Stimulated activated CD4-positive, alpha-beta T cell treated with anti-CD3 and anti-CD28 coated beads, Interleukin-4, amount 100 ng/mL, for 1 hour (primary cell): ENCODE data around the gene AP3S1.
"Not testable (repeated sequence)": the region's sequence is repeated elsewhere in the genome, so short reads cannot be mapped to it uniquely, and the experiment has no call there.

Source experiments
- DNase-seq: peaks from one replicate; pipeline ENCODE4 v3.0.0-alpha.2; 2020

The AP3S1 gene

DNA sequence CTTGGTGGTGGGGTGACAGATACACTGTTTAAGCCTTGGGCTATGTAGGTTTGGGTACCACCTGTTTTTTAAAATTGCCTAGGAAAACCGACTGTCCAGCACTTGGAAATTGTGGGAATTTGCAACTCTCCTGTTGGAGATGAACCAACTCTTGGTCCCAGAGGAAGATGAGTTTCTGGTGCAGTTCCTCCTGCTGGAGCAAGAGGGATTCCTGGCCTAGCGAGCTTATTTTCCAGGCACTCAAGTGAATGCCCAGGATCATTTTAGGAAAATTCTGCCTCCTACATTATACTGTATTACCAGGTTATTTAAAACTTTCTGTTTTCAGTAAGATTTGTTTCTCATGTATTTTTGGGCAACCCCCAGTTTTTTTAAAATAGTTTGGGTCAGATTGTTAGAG is 33.7 kb downstream of the AP3S1 start:
- DNase-seq: no peak

DNA sequence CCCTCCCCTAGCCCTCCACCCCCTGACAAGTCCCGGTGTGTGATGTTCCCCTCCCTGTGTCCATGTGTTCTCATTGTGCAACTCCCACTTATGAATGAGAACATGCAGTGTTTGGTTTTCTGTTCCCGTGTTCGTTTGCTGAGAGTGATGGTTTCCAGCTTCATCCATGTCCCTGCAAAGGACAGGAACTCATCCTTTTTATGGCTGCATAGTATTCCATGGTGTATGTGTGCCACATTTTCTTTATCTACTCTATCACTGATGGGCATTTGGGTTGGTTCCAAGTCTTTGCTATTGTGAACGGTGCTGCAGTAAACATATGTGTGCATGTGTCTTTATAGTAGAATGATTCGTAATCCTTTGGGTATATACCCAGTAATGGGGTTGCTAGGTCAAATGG is 35.6 kb downstream of the AP3S1 start:
- DNase-seq: not testable (repeated sequence)

DNA sequence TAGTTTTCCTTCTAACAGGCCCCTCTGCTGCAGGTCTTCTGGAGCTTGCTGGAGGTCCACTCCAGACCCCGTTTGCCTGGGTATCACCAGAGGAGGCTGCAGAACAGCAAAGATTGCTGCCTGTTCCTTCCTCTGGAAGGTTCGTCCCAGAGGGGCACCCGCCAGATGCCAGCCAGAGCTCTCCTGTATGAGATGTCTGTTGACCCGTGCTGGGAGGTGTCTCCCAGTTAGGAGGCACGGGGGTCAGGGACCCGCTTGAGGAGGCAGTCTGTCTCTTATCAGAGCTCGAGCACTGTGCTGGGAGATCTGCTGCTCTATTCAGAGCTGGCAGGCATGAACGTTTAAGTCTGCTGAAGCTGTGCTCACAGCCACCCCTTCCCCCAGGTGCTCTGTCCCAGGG is 40.7 kb downstream of the AP3S1 start:
- DNase-seq: not testable (repeated sequence)

DNA sequence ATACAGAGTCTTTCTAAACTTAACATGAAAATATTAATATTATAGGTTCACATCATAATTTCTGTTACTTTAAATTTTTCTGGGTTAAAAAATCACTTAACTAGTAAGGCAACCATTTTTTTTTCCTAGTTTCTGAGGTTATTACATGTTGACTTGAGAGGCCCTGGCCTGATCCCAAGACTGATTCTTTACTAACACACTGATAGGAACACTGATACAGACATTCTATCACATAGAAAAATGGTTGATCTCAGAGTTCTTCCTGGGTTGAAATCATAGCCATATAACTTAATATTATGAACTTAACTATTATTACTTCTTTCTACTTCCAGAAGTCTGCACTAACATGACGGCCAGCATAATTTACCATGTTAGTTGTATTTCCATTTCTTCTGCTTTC is 43.0 kb downstream of the AP3S1 start:
- no peak for DNase-seq

DNA sequence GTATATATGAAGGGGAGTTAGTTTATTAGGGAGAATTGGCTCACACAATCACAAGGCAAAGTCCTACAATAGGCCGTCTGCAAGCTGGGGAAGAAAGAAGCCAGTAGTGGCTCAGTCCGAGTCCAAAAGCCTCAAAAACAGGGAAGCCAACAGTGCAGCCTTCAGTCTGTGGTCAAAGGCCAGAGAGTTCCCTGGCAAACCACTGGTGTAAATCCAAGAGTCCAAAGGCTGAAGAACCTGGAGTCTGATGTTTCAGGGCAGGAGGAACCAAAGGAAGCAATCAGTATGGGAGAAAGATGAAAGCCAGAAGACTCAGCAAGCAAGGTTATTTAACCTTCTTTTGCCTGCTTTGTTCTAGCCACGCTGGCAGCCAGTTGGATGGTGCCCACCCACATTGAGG is 43.5 kb downstream of the AP3S1 start:
- not testable (repeated sequence) for DNase-seq

DNA sequence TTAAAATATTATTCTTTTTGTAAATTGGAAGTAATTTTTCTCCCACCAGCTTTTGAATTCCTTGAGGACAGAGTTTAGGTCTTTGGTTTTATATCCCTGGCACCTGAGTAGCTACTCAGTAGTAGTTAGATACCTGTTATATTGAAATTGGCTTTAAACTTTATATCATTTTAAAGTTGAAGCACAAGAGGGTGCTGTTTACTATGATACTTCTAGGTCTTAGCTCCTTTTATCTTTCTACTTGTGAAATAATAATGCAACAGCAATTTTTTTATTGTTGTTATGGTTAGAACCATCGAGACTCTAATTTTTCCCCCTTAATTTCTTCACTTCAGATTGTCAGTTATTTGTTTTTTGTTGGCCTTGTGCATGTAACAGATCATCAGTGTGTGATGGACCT is 46.3 kb downstream of the AP3S1 start:
- no peak for DNase-seq

DNA sequence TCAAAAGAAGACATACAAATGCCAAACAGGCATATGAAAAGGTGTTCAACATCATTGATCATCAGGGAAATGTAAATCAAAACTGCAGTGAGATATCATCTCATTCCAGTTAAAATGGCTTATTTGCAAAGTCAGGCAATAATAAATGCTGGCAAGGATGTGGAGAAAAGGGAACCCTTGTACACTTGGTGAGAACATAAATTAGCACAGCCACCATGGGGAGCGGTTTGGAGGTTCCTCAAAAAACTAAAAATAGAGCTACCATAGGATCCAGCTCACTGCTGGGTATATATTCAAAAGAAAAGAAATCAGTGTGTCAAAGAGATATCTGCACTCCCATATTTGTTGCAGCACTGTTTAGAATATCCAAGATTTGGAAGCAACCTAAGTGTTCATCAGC is 50.3 kb downstream of the AP3S1 start:
- DNase-seq: no peak

DNA sequence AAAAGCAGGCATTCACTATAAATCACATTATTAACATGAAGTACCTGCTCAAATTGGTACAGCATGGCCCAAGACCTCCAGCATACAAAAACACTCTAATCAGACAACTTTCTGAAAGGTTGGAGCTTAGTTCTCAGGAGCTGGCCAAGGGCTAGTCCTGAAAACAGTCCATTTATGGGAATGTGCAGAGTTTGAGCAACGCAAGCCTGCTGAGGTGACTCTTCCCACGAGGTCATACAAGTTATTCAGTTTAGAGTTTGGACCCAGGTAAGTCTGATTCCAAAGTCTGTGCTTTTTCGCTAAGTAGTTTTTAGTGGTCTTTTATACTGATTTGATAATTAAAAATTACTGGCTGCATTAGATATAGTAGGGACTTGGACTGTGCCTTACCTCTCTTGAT is 52.6 kb downstream of the AP3S1 start:
- DNase-seq: no peak

DNA sequence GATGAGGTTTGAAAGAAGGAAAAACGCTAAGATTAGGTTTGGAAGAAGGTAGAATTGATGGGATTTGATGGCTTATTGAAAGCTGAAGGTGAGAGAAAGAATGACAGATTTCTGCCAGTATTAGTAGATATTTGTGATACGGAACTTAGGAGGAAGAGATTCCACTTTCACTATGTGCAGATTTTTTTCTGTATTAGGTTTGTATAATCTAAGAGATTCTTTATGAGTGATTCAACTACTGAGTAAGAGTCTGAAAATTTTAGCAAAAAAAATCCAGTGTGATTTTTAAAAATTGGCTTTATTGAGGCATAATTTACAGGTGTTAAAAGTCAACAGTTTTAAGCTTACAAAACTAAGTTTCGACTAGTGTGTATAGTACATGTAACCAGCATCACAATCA is 54.1 kb downstream of the AP3S1 start:
- DNase-seq: no peak

DNA sequence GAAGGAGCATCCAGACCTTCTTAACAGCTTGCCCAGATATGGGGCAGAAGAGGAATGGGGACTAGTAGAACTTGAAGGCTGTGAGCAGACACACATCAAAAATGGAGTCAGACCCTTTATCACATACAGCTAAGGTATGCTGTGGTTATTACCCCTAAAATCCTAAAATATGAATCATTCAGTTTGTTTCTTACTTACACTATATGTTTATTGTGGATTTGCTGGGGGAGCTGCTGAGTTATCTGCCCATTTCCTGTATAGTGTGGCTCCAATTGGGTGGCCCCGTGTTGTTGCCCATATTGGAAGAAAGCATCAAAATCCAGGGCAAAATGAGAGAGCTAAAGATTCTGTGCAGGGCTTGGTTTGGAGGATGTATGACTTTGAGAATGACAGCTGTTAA is 56.9 kb downstream of the AP3S1 start:
- no peak for DNase-seq

DNA sequence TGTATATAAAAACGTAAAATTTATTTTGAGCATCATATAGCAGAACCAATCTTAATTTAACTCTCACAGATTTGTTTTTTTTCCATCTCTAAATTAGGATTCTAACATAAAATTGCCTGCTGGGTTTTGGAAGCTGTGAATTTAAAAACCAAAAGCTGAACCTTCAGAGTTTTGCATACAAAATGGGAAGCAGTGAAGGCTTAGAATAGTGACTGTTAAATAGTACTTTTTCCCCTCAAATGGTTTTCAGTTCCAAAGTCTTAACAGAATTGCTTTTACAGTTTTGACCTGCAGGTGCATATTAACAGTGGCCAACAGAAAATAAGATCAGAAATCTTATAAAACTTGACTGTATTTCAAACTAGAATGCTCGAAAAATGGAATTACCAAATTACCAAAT is 65.4 kb downstream of the AP3S1 start:
- DNase-seq: no peak

DNA sequence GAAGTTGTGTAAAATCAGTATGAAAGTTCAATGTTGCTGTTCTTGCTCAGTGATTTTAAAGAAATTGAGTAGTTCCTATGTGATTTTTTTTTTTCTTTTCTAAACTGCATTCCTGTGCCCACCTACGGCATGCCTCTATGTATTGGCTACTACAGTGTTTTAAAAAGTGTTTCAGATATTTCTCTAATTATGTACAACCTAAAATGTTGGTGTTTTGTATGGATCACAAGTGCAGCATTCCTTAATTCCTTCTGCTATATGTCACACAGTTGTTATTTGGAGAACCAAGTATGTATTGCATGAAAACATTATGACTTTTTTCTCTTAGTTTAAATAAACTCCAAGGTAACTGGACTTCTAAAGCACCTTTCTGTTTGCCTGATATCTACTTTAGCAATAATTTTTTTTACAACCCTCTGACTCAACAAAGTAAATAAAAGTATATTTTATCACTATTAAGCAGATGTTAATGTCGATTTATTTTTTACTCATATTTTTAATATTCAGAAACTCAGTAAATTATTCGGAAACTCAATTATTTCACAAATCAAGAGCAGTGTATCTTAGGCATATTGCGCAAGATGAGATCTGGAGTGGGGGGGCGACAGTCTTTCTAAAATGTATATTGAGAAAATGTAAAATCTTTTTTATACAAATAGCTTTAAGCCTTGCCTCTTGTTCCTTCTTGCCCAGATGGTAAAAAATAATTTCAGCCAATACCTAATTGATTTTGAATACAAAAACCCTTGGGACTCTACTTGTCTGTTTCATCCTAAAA is 72.1 kb downstream of the AP3S1 start:
- not testable (repeated sequence) for DNase-seq

DNA sequence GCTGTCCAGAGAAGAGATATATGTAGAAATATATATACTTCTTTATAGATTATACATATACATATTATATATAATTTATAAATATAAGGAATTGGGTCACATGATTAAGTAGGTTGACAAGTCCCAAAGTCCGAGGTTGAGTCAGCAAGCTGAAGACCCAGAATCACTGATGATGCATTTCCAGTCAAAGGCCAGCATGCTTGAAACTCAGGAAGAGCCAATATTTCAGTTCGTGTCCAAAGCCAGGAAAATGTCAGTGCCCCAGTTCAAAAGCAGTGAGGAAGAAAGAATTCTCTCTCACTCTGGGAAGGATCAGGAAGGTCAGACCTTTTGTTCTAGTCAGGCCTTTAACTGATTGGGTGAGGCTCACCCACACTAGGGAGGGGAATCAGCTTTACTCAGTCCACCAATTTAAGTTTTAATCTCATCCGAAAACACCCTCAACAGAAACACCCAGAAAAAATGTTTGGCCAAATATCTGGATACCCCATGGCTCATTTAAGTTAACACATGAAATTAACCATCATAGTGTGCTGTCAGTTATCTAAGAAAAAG is 78.5 kb downstream of the AP3S1 start:
- no peak for DNase-seq

DNA sequence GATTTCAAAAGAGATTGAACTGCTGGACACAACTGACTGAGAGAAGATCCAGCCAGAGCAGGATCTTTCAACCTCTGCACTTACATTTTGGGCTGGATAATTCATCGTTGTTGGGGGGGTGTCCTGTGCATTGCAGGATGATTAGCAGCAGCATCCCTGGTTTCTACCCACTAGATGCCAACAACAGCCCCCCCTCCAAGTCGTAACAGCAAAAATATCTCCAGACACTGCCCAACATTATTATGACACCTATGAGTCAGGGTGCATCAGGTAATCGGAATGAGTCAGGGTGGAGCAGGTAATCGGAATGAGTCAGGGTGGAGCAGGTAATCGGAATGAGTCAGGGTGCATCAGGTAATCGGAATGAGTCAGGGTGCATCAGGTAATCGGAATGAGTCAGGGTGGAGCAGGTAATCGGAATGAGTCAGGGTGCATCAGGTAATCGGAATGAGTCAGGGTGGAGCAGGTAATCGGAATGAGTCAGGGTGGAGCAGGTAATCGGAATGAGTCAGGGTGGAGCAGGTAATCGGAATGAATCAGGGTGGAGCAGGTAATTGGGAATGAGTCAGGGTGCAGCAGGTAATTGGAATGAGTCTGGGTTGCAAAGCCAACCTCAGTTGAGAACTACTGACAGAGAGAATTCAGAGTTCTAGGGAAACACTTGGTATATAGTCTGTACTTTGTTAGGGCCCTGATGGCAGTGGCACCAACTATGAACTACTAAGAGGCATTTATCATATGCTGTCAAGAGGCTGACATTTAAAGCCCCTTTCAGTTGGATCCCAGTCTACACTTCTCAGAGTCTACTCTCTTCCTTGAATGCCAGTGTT is 87.1 kb downstream of the AP3S1 start:
- DNase-seq: not testable (repeated sequence)

DNA sequence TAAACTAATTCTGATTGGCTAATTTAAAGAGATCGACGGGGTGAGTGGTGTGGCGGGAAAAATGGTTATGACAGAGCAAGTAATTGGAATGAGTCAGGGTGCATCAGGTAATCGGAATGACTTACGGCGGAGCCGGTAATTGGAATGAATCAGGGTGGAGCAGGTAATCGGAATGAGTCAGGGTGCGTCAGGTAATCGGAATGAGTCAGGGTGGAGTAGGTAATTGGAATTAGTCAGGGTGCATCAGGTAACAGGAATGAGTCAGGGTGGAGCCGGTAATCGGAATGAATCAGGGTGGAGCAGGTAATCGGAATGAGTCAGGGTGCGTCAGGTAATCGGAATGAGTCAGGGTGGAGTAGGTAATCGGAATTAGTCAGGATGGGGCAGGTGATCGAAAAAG is 88.4 kb downstream of the AP3S1 start:
- DNase-seq: not testable (repeated sequence)

DNA sequence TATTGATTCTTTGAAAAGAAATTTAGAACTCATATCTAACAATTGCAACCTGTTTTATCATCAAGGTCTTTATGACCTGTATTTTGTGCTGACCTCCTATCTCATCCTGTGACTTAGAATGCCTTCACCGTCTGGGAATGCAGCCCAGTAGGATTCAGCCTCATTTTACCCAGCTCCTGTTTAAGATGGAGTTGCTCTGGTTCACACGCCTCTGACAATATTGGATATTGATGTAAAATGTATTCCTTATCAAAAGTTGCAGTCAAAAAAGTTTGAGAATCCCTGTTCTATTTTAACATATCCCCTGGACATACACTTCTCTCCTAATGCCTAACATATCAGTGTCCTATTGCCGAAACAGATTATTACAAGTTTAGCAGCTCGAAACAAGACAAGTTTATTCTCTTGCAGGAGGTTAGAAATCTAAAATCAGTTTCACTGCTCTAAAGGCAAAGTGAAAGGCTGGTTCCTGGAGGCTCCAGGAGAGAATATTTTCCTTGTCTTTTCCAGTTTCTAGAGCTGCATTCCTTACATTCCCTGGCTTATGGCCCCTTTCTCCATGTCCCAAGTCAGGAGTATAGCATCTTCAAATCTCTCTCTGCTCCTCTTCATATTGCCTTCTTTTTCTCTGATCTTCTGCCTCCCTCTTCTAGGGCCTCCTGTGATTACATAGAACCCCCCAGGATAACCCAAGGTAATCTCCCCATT is 89.0 kb downstream of the AP3S1 start:
- DNase-seq: no peak

DNA sequence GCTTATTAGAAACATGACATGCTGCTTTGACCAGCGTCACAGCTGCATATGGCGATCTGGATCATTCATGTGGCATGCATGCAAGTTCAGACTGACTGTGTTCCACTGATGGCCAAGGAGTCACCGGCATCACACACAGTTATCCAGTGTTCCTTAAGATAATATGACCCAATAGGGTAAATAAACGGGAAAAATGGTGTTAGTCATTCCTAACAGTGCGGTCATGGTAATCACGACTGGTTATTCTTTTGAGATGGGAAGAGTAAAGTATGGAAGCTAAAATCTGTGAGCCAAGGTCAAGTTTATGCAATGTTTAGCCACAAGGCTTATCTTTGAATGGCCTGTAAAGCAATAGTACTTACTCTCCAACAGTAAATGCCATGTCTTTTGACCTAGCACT is 91.3 kb downstream of the AP3S1 start:
- no peak for DNase-seq

DNA sequence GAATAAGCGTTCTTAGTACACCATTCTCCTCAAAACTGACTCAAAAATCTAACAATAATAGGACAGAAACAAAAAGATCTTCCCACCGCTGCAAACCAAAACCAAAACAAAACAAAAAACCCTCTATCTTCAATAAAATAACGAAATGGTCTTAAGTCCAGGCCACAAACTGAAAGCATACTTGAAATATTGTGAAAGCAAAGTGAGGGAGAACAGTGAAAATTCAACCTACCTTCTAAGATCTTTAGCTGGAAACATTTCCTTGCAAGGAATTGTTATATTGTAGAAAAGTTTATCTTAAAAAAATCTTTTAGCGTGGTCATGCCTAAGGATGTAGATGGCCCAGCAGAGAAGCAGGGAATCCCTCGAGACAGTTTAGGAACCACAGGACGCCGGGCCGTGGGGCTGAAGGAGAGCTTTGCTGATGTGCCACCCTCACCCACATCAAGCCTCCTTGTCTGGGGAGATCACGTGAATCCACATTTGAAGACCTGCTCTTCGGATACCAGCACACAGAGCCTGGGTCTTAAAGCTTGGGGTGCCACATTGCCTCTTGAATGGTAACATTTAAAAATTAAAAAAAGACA is 92.7 kb downstream of the AP3S1 start:
- no peak for DNase-seq

DNA sequence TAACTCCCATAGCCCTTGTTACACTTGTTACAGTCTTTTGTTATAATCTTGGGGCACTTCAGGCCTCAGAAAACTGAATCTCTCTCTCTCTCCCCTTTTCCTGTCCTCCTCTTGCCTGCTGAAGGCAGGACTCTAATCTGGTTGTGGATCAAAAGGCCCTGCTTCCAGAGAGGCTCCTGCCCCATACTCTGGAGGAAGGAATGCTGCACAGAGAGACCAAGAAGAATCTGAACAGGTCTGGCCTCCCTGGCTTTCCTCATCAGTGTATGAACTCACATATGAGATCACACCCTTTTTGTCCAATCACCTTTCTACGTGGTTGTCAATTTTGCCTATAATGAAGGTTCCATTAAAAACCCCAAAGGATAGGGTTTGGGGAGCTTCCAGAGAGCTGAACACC is 94.3 kb downstream of the AP3S1 start:
- no peak for DNase-seq

DNA sequence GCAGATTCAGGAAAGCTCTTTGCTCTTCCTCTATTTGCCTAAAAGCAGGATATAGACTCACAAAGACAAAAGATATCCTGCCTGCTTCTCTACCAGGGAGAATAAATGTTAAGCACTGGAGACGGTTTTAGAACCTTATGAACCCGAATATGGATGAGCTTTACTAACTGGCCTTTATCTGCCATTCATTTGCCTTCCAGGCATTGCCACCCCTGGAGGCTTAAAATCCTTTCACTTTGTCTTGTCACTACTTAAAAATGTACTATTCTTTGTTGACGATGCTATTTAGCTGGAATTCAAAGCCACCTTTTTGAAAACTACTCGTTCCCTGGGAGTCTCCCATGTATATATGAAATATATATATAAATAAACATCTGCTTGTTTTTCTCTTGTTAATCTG is 97.3 kb downstream of the AP3S1 start:
- DNase-seq: no peak

DNA sequence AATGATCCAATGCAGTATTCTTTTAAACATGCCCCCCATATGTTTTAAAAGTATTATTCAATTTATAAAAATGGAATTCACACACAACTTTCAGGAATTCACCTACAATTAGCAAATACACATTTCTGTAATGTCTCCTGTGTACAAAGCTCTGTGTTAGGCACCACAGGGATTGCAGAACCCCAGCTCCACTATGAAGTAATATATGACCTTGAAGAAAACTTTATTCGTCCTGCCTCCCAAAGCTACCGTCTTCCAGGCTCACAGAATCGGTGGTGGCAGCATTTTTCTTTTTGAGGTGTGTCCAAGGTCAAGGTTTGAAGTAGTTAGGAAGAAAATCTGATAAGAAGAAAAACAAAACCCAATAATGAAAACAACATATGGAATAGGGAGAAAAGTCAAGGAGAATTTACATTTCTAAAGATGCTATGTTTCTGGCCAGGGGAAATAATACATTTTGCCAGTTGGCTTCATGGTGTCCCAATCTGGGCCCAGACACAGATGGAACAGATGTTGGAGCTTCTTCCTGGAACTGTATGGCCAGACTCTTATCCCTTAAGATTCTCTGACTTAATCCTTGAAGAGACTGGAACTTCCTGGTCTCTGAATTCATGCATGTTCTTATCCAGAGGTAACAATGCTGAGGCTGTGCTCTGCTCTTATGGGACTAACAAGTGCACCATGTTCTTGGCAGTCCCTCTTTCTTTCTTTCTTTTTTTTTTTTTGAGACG is 98.5 kb downstream of the AP3S1 start:
- DNase-seq: no peak

DNA sequence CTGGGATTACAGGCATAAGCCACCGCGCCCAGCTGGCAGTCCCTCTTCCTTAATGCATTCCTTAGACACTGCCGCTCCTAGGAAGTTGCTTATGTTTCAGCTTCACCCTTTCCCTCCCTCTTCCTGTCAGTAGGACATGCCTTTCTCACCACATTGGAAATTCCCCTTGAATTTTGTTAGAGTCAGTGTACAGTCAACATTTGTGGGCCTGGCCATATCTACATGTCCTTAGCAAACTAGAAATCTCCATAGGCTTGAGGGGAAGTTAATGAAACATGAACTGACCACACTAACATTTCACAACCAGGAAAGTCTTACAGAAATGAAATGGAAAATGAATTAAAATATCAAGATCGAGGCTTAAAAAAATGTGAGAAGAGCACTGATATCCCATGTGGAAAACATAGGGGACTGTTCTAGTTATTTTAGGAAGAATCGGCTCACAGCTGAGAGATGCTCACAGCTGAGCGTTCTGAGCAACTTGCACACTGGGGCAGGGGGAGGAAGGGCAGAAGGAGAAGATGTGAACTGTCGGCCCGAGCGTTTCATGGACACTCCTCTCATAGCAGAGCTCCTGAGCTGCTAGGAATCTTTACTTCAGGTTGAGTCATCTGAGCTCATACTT is 99.4 kb downstream of the AP3S1 start:
- no peak for DNase-seq
